CD4-positive, CD25-positive, alpha-beta regulatory T cell (primary cell): ENCODE data around the gene POC5. TPM values are rescaled to one million over a fixed set of nuclear protein-coding genes. Genes with fewer than 3 reads are reported as not detected.

Experiments
- ATAC-seq, 2 donors: fragments of 150-1000 bp; cut with Tn5 transposase; one replicate each; pipeline ENCODE4 v1.10.0; 2021; ENCODE audit warnings: low read depth in 2 of 2, moderate number of reproducible peaks in 2 of 2, moderate library complexity in 1 of 2
- DNase-seq, 3 donors: peaks; one replicate each; pipeline versions ENCODE4 v3.0.0 to v3.0.0-alpha.2; 2012 to 2022; ENCODE audit warnings: mixed read lengths in 1 of 3
- H3K27ac ChIP-seq: one replicate; pipeline ENCODE4 v1.7.0; 2013; ENCODE audit warnings: mild to moderate bottlenecking, low read length; ENCODE audit not compliant: insufficient read depth, poor library complexity, severe bottlenecking
- H3K27me3 ChIP-seq: one replicate; pipeline ENCODE4 v1.7.0; 2013; ENCODE audit warnings: low read length; ENCODE audit not compliant: control insufficient read depth, insufficient read depth
- H3K36me3 ChIP-seq: one replicate; pipeline ENCODE4 v1.7.0; 2013; ENCODE audit warnings: mild to moderate bottlenecking, low read length, moderate library complexity; ENCODE audit not compliant: control insufficient read depth, insufficient read depth
- H3K4me1 ChIP-seq: 2 replicates; pipeline ENCODE4 v1.7.0; 2013; ENCODE audit warnings: mild to moderate bottlenecking, low read length; ENCODE audit not compliant: insufficient read depth, control insufficient read depth, poor library complexity, severe bottlenecking
- H3K4me3 ChIP-seq: one replicate; pipeline ENCODE4 v1.7.0; 2013; ENCODE audit warnings: low read depth, mild to moderate bottlenecking, low read length, moderate library complexity
- H3K9me3 ChIP-seq, 2 experiments: 1 replicate in 1 of 2; 2 replicates in 1 of 2; pipeline ENCODE4 v1.7.0; 2013; ENCODE audit warnings: low read length in 2 of 2, mild to moderate bottlenecking in 1 of 2, moderate library complexity in 1 of 2; ENCODE audit not compliant: control insufficient read depth in 2 of 2
- H3K27ac Mint-ChIP-seq, 3 donors: one replicate each; pipeline ENCODE4 v1.8.0; 2020 to 2022; ENCODE audit warnings: mild to moderate bottlenecking in 3 of 3, mixed read lengths in 3 of 3, moderate library complexity in 2 of 3
- H3K27me3 Mint-ChIP-seq: one replicate; pipeline ENCODE4 v1.8.0; 2022; ENCODE audit warnings: mild to moderate bottlenecking, mixed read lengths
- H3K36me3 Mint-ChIP-seq: one replicate; pipeline ENCODE4 v1.8.0; 2020; ENCODE audit warnings: mixed read lengths
- H3K4me1 Mint-ChIP-seq, 4 donors: one replicate each; pipeline ENCODE4 v1.8.0; 2020 to 2022; ENCODE audit warnings: mixed read lengths in 4 of 4, mild to moderate bottlenecking in 1 of 4
- H3K4me3 Mint-ChIP-seq, 4 donors: one replicate each; pipeline ENCODE4 v1.8.0; 2020 to 2022; ENCODE audit warnings: mild to moderate bottlenecking in 4 of 4, mixed read lengths in 4 of 4, moderate library complexity in 3 of 4
- H3K9me3 Mint-ChIP-seq, 7 donors: one replicate each; pipeline ENCODE4 v1.8.0; 2020 to 2022; ENCODE audit warnings: mixed read lengths in 7 of 7, mild to moderate bottlenecking in 3 of 7, moderate library complexity in 2 of 7
- polyA plus RNA-seq, 4 donors: library from polyadenylated mRNA; unstranded; fragments of 300-500 nt; fragmentation: Illumina TruSeq; gene quantifications; one replicate each; pipeline ENCODE4 v1.2.3, GENCODE V29; 2021
- total RNA-seq: library from RNA; stranded (reverse); gene quantifications from one replicate; pipeline ENCODE4 v1.2.3, GENCODE V29; 2022

The POC5 gene
- total and polyA plus RNA-seq, 5 donors from 2014 or later: 13.7 to 21.2 (median 17.5) TPM

GRCh38 chr5:75678155-75678554 lies 39.1 kb downstream of the POC5 start:
- DNase-seq: peak in 2 of 3 donors; percentile 58 to 66
- Mint-ChIP-seq H3K4me3 (peak overlapping the region; percentile 74 to 92 (median 84)), H3K9me3 (no peaks in the 10 kb centered on the region), H3K27me3 (no peaks in the 10 kb centered on the region), H3K4me1 (peaks cover 9 to 35% (median 16%) of the 10 kb centered on the region in 4 donors), H3K36me3 (peaks cover 7% of the 10 kb centered on the region), H3K27ac (peak overlapping the region; percentile 91 to 94 (median 93))
- peaks cover 23% of the 10 kb centered on the region for H3K4me1 ChIP-seq
- ATAC-seq: peak; percentile 92 to 93
- H3K4me3 ChIP-seq: peak overlapping the region; percentile 77
- peaks cover 7% of the 10 kb centered on the region for H3K36me3 ChIP-seq
- no peaks in the 10 kb centered on the region for H3K9me3 ChIP-seq
- peak overlapping the region; percentile 91 for H3K27ac ChIP-seq
- no peaks in the 10 kb centered on the region for H3K27me3 ChIP-seq

- peaks cover 10% of the 10 kb centered on the region for H3K36me3 Mint-ChIP-seq
- H3K4me3 ChIP-seq: peak overlapping the region; percentile 77
- no peaks in the 10 kb centered on the region for H3K9me3 Mint-ChIP-seq
- H3K4me1 ChIP-seq: peaks cover 23% of the 10 kb centered on the region
- H3K27ac Mint-ChIP-seq: peak overlapping the region; percentile 91 to 94 (median 93)
- no peak for ATAC-seq
- H3K27ac ChIP-seq: peak overlapping the region; percentile 91
- no peaks in the 10 kb centered on the region for H3K27me3 ChIP-seq
- peaks cover 7% of the 10 kb centered on the region for H3K36me3 ChIP-seq
- H3K4me3 Mint-ChIP-seq: peak overlapping the region; percentile 74 to 92 (median 84)
- peaks cover 9 to 36% (median 17%) of the 10 kb centered on the region in 4 donors for H3K4me1 Mint-ChIP-seq
- H3K27me3 Mint-ChIP-seq: no peaks in the 10 kb centered on the region
- no peaks in the 10 kb centered on the region for H3K9me3 ChIP-seq
- DNase-seq: peak in 2 of 3 donors; percentile 24 to 40
These were observed 39.6 kb downstream of the POC5 start for GRCh38 chr5:75677607-75678006.

DNA sequence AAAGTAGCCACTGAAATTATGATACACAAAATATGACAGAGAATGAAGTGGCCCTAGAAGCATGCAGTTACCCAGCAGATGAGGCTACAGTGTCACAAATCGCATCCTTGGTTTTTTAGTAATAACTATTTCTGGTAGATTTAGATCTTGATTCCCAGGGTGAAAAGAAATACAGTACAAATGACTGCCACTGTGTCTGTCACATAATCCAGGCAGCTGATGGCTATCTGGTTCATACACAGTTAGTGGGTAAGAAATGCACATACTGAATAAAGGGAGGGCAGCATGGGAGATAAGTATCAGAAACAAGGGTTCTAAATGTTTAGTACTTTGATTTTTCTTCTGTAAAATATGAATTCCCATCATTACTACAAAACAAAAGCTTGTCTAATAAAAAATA lies 41.5 kb downstream of the POC5 start:
- DNase-seq (no peak), ATAC-seq (no peak)
- Histone ChIP-seq H3K4me1 (peaks cover 20% of the 10 kb centered on the region), H3K4me3 (no peak overlapping the region), H3K27me3 (no peaks in the 10 kb centered on the region), H3K36me3 (peaks cover 11% of the 10 kb centered on the region), H3K9me3 (no peaks in the 10 kb centered on the region), H3K27ac (no peak overlapping the region)
- H3K4me1 Mint-ChIP-seq: peaks cover 9 to 39% (median 23%) of the 10 kb centered on the region in 4 donors
- no peaks in the 10 kb centered on the region for H3K9me3 Mint-ChIP-seq
- H3K4me3 Mint-ChIP-seq: peak overlapping the region in 1 of 4 donors; percentile 1
- H3K27me3 Mint-ChIP-seq: no peaks in the 10 kb centered on the region
- peak overlapping the region; percentile 69 to 86 (median 86) for H3K27ac Mint-ChIP-seq
- peaks cover 21% of the 10 kb centered on the region for H3K36me3 Mint-ChIP-seq

GRCh38 chr5:75672616-75673015 lies 44.6 kb downstream of the POC5 start:
- DNase-seq: no peak
- Mint-ChIP-seq H3K27me3 (no peaks in the 10 kb centered on the region), H3K4me3 (peak overlapping the region in 1 of 4 donors; percentile 62), H3K9me3 (peaks cover 0 to 1% (median 0%) of the 10 kb centered on the region in 7 donors), H3K4me1 (peaks cover 14 to 51% (median 28%) of the 10 kb centered on the region in 4 donors), H3K27ac (peak overlapping the region; percentile 22 to 54 (median 23)), H3K36me3 (peaks cover 21% of the 10 kb centered on the region)
- peaks cover 11% of the 10 kb centered on the region for H3K36me3 ChIP-seq
- no peak overlapping the region for H3K27ac ChIP-seq
- no peak for ATAC-seq
- no peak overlapping the region for H3K4me3 ChIP-seq
- H3K4me1 ChIP-seq: peaks cover 25% of the 10 kb centered on the region
- H3K27me3 ChIP-seq: no peaks in the 10 kb centered on the region
- no peaks in the 10 kb centered on the region for H3K9me3 ChIP-seq

GRCh38 chr5:75671506-75671905 lies 45.7 kb downstream of the POC5 start:
- Histone ChIP-seq H3K4me1 (peaks cover 16% of the 10 kb centered on the region), H3K27me3 (no peaks in the 10 kb centered on the region), H3K36me3 (peaks cover 11% of the 10 kb centered on the region), H3K27ac (no peak overlapping the region), H3K9me3 (no peaks in the 10 kb centered on the region), H3K4me3 (no peak overlapping the region)
- no peak for ATAC-seq
- Mint-ChIP-seq H3K27ac (no peak overlapping the region), H3K36me3 (peaks cover 21% of the 10 kb centered on the region), H3K4me1 (peaks cover 13 to 45% (median 24%) of the 10 kb centered on the region in 4 donors), H3K27me3 (no peaks in the 10 kb centered on the region), H3K4me3 (no peak overlapping the region), H3K9me3 (peaks cover 0 to 1% (median 0%) of the 10 kb centered on the region in 7 donors)
- DNase-seq: no peak

DNA sequence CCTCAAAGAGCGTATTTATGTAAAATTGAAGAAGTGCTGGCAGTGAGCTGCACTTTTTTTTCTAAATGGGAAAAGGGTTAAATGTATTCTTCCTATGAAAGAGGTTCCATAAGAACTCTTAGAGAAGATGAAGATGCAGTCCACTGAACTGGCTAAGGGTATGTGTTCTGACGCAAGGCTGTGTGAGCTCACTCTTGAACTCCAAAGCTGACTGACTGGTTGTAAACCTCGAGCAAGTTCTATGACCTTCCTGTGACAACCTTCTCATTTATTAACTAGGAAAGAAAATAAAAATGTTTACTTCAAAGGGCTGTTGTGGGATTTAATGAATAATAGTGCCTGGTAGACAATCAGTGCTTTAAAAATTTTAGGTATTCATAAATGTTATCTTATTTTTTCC lies 46.7 kb downstream of the POC5 start:
- H3K36me3 Mint-ChIP-seq: peaks cover 18% of the 10 kb centered on the region
- H3K27ac Mint-ChIP-seq: no peak overlapping the region
- H3K9me3 Mint-ChIP-seq: peaks cover 0 to 1% (median 0%) of the 10 kb centered on the region in 7 donors
- DNase-seq: no peak
- Histone ChIP-seq H3K27me3 (no peaks in the 10 kb centered on the region), H3K27ac (no peak overlapping the region), H3K9me3 (no peaks in the 10 kb centered on the region), H3K4me1 (peaks cover 16% of the 10 kb centered on the region), H3K4me3 (no peak overlapping the region), H3K36me3 (peaks cover 11% of the 10 kb centered on the region)
- H3K4me1 Mint-ChIP-seq: peaks cover 13 to 37% (median 19%) of the 10 kb centered on the region in 4 donors
- peak overlapping the region in 1 of 4 donors; percentile 89 for H3K4me3 Mint-ChIP-seq
- no peak for ATAC-seq
- no peaks in the 10 kb centered on the region for H3K27me3 Mint-ChIP-seq

- Histone ChIP-seq H3K27ac (peak overlapping the region; percentile 52), H3K4me3 (peak overlapping the region; percentile 81), H3K4me1 (peaks cover 16% of the 10 kb centered on the region), H3K27me3 (no peaks in the 10 kb centered on the region), H3K9me3 (no peaks in the 10 kb centered on the region), H3K36me3 (peaks cover 4% of the 10 kb centered on the region)
- ATAC-seq: peak; percentile 85 to 92
- peak overlapping the region; percentile 93 to 99 (median 93) for H3K27ac Mint-ChIP-seq
- H3K4me3 Mint-ChIP-seq: peak overlapping the region; percentile 86 to 94 (median 88)
- DNase-seq: peak in 2 of 3 donors; percentile 34 to 76
- peaks cover 18% of the 10 kb centered on the region for H3K36me3 Mint-ChIP-seq
- peaks cover 0 to 1% (median 0%) of the 10 kb centered on the region in 7 donors for H3K9me3 Mint-ChIP-seq
- H3K4me1 Mint-ChIP-seq: peaks cover 13 to 35% (median 19%) of the 10 kb centered on the region in 4 donors
- H3K27me3 Mint-ChIP-seq: no peaks in the 10 kb centered on the region
These were observed 48.1 kb downstream of the POC5 start for GRCh38 chr5:75668977-75669689.
